Type B pancreatic cell (in vitro differentiated cells): Measurements from ENCODE around the gene CLIP3. TPM values are rescaled to one million over a fixed set of nuclear protein-coding genes. Genes with fewer than 3 reads are reported as not detected.
A peak's percentile ranks its signal among the peaks of the same experiment; 100 is the strongest.

Experiments
- DNase-seq: peaks from one replicate; pipeline ENCODE4 v3.0.0; 2021; ENCODE audit warnings: mixed read lengths; ENCODE audit not compliant: unreplicated experiment; ENCODE audit errors: extremely low spot score
- H3K27ac Mint-ChIP-seq: 2 replicates; pipeline ENCODE4 v1.8.0; 2021; ENCODE audit warnings: mild to moderate bottlenecking, mixed read lengths
- H3K27me3 Mint-ChIP-seq: 2 replicates; pipeline ENCODE4 v1.8.0; 2021; ENCODE audit warnings: mixed read lengths
- H3K36me3 Mint-ChIP-seq: 2 replicates; pipeline ENCODE4 v1.8.0; 2021; ENCODE audit warnings: mixed read lengths
- H3K4me1 Mint-ChIP-seq: one replicate; pipeline ENCODE4 v1.8.0; 2021; ENCODE audit warnings: mixed read lengths; ENCODE audit not compliant: unreplicated experiment
- H3K4me3 Mint-ChIP-seq: 2 replicates; pipeline ENCODE4 v1.8.0; 2021; ENCODE audit warnings: mild to moderate bottlenecking, mixed read lengths
- H3K9me3 Mint-ChIP-seq: 2 replicates; pipeline ENCODE4 v1.8.0; 2021; ENCODE audit warnings: mixed read lengths
- CTCF ChIP-seq: fragments of 200-600 bp; sonication (generic); conservative IDR thresholded peaks from 2 replicates; pipeline ENCODE4 v1.5.0; 2021; ENCODE audit warnings: antibody characterized with exemption, mild to moderate bottlenecking
- total RNA-seq: library from RNA; stranded (reverse); gene quantifications from 2 replicates; pipeline ENCODE4 v1.2.1, GENCODE V29; 2021; ENCODE audit warnings: low replicate concordance

The CLIP3 gene
- total RNA-seq, 1 donor from 2014 or later: 51.1 TPM

- no peaks in the 10 kb centered on the region for H3K9me3 Mint-ChIP-seq
- TF ChIP-seq CTCF: no peak
- peak overlapping the region; percentile 90 for H3K4me3 Mint-ChIP-seq
- DNase-seq: no peak
- peaks cover 8% of the 10 kb centered on the region for H3K36me3 Mint-ChIP-seq
- no peak overlapping the region for H3K27ac Mint-ChIP-seq
- peaks cover 1% of the 10 kb centered on the region for H3K27me3 Mint-ChIP-seq
- H3K4me1 Mint-ChIP-seq: peaks cover 22% of the 10 kb centered on the region
These were observed 35.9 kb downstream of the CLIP3 start for GRCh38 chr19:35996777-35997176.

- peak; percentile 92 for DNase-seq
- Mint-ChIP-seq H3K27ac (peak within 1 kb of the TSS; percentile 92), H3K4me3 (peak within 1 kb of the TSS; percentile 93), H3K27me3 (peaks cover 2% of the 10 kb centered on the region), H3K9me3 (no peaks in the 10 kb centered on the region), H3K36me3 (peaks cover 8% of the 10 kb centered on the region), H3K4me1 (peaks cover 22% of the 10 kb centered on the region)
- TF ChIP-seq CTCF: no peak
These were observed 37.4 kb downstream of the CLIP3 start, which contains the start of gene SDHAF1 for GRCh38 chr19:35995048-35995993. Gene SDHAF1 (plus strand): TSS chr19:35995188. CDS start chr19:35995275, 87 bp downstream.

- DNase-seq: no peak
These were observed 38.6 kb downstream of the CLIP3 start for GRCh38 chr19:35993923-35994598.

GRCh38 chr19:35992907-35993765 lies 39.5 kb downstream of the CLIP3 start:
- DNase-seq: no peak
- peaks cover 22% of the 10 kb centered on the region for H3K4me1 Mint-ChIP-seq
- peak overlapping the region; percentile 34 for H3K4me3 Mint-ChIP-seq
- H3K9me3 Mint-ChIP-seq: no peaks in the 10 kb centered on the region
- no peak for TF ChIP-seq CTCF
- H3K36me3 Mint-ChIP-seq: peaks cover 8% of the 10 kb centered on the region
- peaks cover 15% of the 10 kb centered on the region for H3K27me3 Mint-ChIP-seq
- no peak overlapping the region for H3K27ac Mint-ChIP-seq

More at GRCh38 chr19:35993923-35994598, 38.6 kb downstream of the CLIP3 start:
- TF ChIP-seq CTCF: no peak
- Mint-ChIP-seq H3K27me3 (peaks cover 6% of the 10 kb centered on the region), H3K9me3 (no peaks in the 10 kb centered on the region), H3K4me3 (peak overlapping the region; percentile 34), H3K36me3 (peaks cover 8% of the 10 kb centered on the region), H3K27ac (no peak overlapping the region), H3K4me1 (peaks cover 22% of the 10 kb centered on the region)
